GM12892 (cell line): ENCODE data around the gene RBM28.

Experiments
- POLR2A ChIP-seq: IDR thresholded peaks from 2 replicates; pipeline ENCODE4 v1.6.1; 2011; ENCODE audit warnings: low read depth, low read length, control low read depth
- POLR2AphosphoS5 ChIP-seq: IDR thresholded peaks from 2 replicates; pipeline ENCODE4 v1.6.1; 2011; ENCODE audit warnings: low read depth, low read length, control low read depth

GRCh38 chr7:128366986-128367385 is 23.3 kb upstream of the RBM28 start:
- TF ChIP-seq POLR2A (no peak), POLR2AphosphoS5 (no peak)
